Measurements from ENCODE around the gene TLE3.

The TLE3 gene

GRCh38 chr15:70082281-70082900 lies 15.3 kb downstream of the TLE3 start:
- no peak for DNase-seq

- no peak for DNase-seq
Measured at GRCh38 chr15:70081612-70082011, 16.1 kb downstream of the TLE3 start.

- no peak for DNase-seq
Measured at GRCh38 chr15:70080347-70080746, 17.4 kb downstream of the TLE3 start.

GRCh38 chr15:70079888-70080287 lies 17.8 kb downstream of the TLE3 start:
- no peak for DNase-seq

GRCh38 chr15:70078578-70079417 lies 18.9 kb downstream of the TLE3 start:
- DNase-seq: no peak

- no peak for DNase-seq
Measured at GRCh38 chr15:70077188-70078147, 20.2 kb downstream of the TLE3 start.

GRCh38 chr15:70074380-70074779 lies 23.3 kb downstream of the TLE3 start:
- DNase-seq: no peak

- DNase-seq: no peak
Measured at GRCh38 chr15:70072479-70072878, 25.2 kb downstream of the TLE3 start.

- no peak for DNase-seq
Measured at GRCh38 chr15:70071799-70072198, 25.9 kb downstream of the TLE3 start.

- no peak for DNase-seq
Measured at GRCh38 chr15:70069716-70070115, 28.0 kb downstream of the TLE3 start.

- DNase-seq: no peak
Measured at GRCh38 chr15:70068783-70069565, 28.7 kb downstream of the TLE3 start.

- DNase-seq: no peak
Measured at GRCh38 chr15:70067681-70068080, 30.0 kb downstream of the TLE3 start.

GRCh38 chr15:70067011-70067410 lies 30.7 kb downstream of the TLE3 start:
- no peak for DNase-seq

- no peak for DNase-seq
Measured at GRCh38 chr15:70066447-70066846, 31.3 kb downstream of the TLE3 start.

- no peak for DNase-seq
Measured at GRCh38 chr15:70066004-70066403, 31.7 kb downstream of the TLE3 start.

GRCh38 chr15:70065006-70065722 lies 32.6 kb downstream of the TLE3 start:
- no peak for DNase-seq

GRCh38 chr15:70064441-70064840 lies 33.3 kb downstream of the TLE3 start:
- DNase-seq: no peak

GRCh38 chr15:70063980-70064379 lies 33.7 kb downstream of the TLE3 start:
- no peak for DNase-seq

- no peak for DNase-seq
Measured at GRCh38 chr15:70063261-70063925, 34.3 kb downstream of the TLE3 start.

- DNase-seq: no peak
Measured at GRCh38 chr15:70062321-70062956, 35.3 kb downstream of the TLE3 start.
